WTC11 (cell line): ENCODE results near the gene CPAMD8. TPM values are rescaled to one million over a fixed set of nuclear protein-coding genes. Genes with fewer than 3 reads are reported as not detected.

Source experiments
- ATAC-seq: fragments of 200-7000 bp; cut with Tn5 transposase; 2 replicates; pipeline ENCODE4 v1.10.0; 2021; ENCODE audit warnings: mild to moderate bottlenecking, moderate library complexity
- CTCF ChIA-PET: fragments of 300-600 bp; sonication (Branson Sonifier 250); formaldehyde crosslinking; loops from one replicate; lab custom pipeline; 2021; ENCODE audit warnings: antibody characterized with exemption; lab: Charles Lee
- POLR2A ChIA-PET: fragments of 350-600 bp; sonication (Branson Sonifier 250); formaldehyde crosslinking; loops from one replicate; lab custom pipeline; 2021; ENCODE audit warnings: antibody characterized with exemption; lab: Charles Lee
- DNase-seq: peaks from one replicate; pipeline ENCODE4 v3.0.0; 2021; ENCODE audit warnings: low spot score
- H3K27ac Mint-ChIP-seq: 2 replicates; pipeline ENCODE4 v1.8.0; 2021; ENCODE audit warnings: mixed read lengths
- H3K27me3 Mint-ChIP-seq: 2 replicates; pipeline ENCODE4 v1.8.0; 2021; ENCODE audit warnings: low read depth, mild to moderate bottlenecking, moderate library complexity, mixed read lengths
- H3K36me3 Mint-ChIP-seq: 2 replicates; pipeline ENCODE4 v1.8.0; 2021; ENCODE audit warnings: mixed read lengths
- H3K4me1 Mint-ChIP-seq: 2 replicates; pipeline ENCODE4 v1.8.0; 2022; ENCODE audit warnings: mixed read lengths
- H3K4me3 Mint-ChIP-seq: 2 replicates; pipeline ENCODE4 v1.8.0; 2021; ENCODE audit warnings: mild to moderate bottlenecking, moderate library complexity, mixed read lengths
- H3K9me3 Mint-ChIP-seq: 2 replicates; pipeline ENCODE4 v1.8.0; 2021; ENCODE audit warnings: mixed read lengths
- ATF6 ChIP-seq: sonication (generic); formaldehyde crosslinking; IDR thresholded peaks from 2 replicates; pipeline ENCODE4 v1.8.1; 2023; ENCODE audit warnings: mild to moderate bottlenecking, missing genetic modification reagents
- CTCF ChIP-seq: fragments of 200-600 bp; IDR thresholded peaks from 2 replicates; pipeline ENCODE4 v1.8.0; 2022; ENCODE audit warnings: antibody characterized with exemption
- E2F1 ChIP-seq: sonication (generic); formaldehyde crosslinking; IDR thresholded peaks from 2 replicates; pipeline ENCODE4 v1.8.0; 2022; ENCODE audit warnings: mild to moderate bottlenecking, missing genetic modification reagents
- ERG ChIP-seq: fragments of 250-450 bp; sonication (Bioruptor Pico); IDR thresholded peaks from 2 replicates; pipeline ENCODE4 v1.8.0; 2021; ENCODE audit warnings: mild to moderate bottlenecking
- ETV6 ChIP-seq: sonication (generic); formaldehyde crosslinking; IDR thresholded peaks from 2 replicates; pipeline ENCODE4 v1.8.1; 2022; ENCODE audit warnings: mild to moderate bottlenecking, missing genetic modification reagents
- KAT7 ChIP-seq: sonication (generic); formaldehyde crosslinking; IDR thresholded peaks from 2 replicates; pipeline ENCODE4 v1.8.1; 2023; ENCODE audit warnings: missing genetic modification reagents, mild to moderate bottlenecking, borderline replicate concordance
- MAX ChIP-seq: sonication (generic); formaldehyde crosslinking; IDR thresholded peaks from 2 replicates; pipeline ENCODE4 v1.8.0; 2022; ENCODE audit warnings: mild to moderate bottlenecking, missing genetic modification reagents
- RELA ChIP-seq: sonication (generic); formaldehyde crosslinking; IDR thresholded peaks from 2 replicates; pipeline ENCODE4 v1.8.1; 2022; ENCODE audit warnings: missing genetic modification reagents, mild to moderate bottlenecking, borderline replicate concordance
- SMAD4 ChIP-seq: sonication (generic); formaldehyde crosslinking; IDR thresholded peaks from 2 replicates; pipeline ENCODE4 v1.8.0; 2022; ENCODE audit warnings: mild to moderate bottlenecking, missing genetic modification reagents
- TEAD4 ChIP-seq: sonication (generic); formaldehyde crosslinking; IDR thresholded peaks from 2 replicates; pipeline ENCODE4 v1.8.0; 2022; ENCODE audit warnings: mild to moderate bottlenecking, missing genetic modification reagents
- TP53 ChIP-seq: sonication (generic); formaldehyde crosslinking; IDR thresholded peaks from 2 replicates; pipeline ENCODE4 v1.8.1; 2023; ENCODE audit warnings: mild to moderate bottlenecking, missing genetic modification reagents
- USF2 ChIP-seq: sonication (generic); formaldehyde crosslinking; IDR thresholded peaks from 2 replicates; pipeline ENCODE4 v1.8.1; 2023; ENCODE audit warnings: mild to moderate bottlenecking, missing genetic modification reagents, moderate library complexity
- ZBTB21 ChIP-seq: sonication (generic); formaldehyde crosslinking; IDR thresholded peaks from 2 replicates; pipeline ENCODE4 v1.8.1; 2023; ENCODE audit warnings: mild to moderate bottlenecking, missing genetic modification reagents, borderline replicate concordance
- ZNF317 ChIP-seq: sonication (generic); formaldehyde crosslinking; IDR thresholded peaks from 2 replicates; pipeline ENCODE4 v1.8.1; 2023; ENCODE audit warnings: low read depth, mild to moderate bottlenecking, moderate library complexity, missing genetic modification reagents, borderline replicate concordance
- ZNF396 ChIP-seq: fragments of 250-450 bp; sonication (Bioruptor Pico); IDR thresholded peaks from 2 replicates; pipeline ENCODE4 v1.8.0; 2021; ENCODE audit warnings: mild to moderate bottlenecking, moderate library complexity, borderline replicate concordance
- ZNF423 ChIP-seq: fragments of 250-450 bp; sonication (Bioruptor Pico); IDR thresholded peaks from 2 replicates; pipeline ENCODE4 v2.1.2; 2022; ENCODE audit warnings: mild to moderate bottlenecking, moderate library complexity
- ZNF425 ChIP-seq: fragments of 250-450 bp; sonication (Bioruptor Pico); conservative IDR thresholded peaks from 2 replicates; pipeline ENCODE4 v1.9.0; 2021; ENCODE audit warnings: mild to moderate bottlenecking
- ZNF512 ChIP-seq: sonication (generic); formaldehyde crosslinking; IDR thresholded peaks from 2 replicates; pipeline ENCODE4 v1.8.1; 2022; ENCODE audit warnings: missing genetic modification reagents, borderline replicate concordance
- ZNF532 ChIP-seq: fragments of 250-450 bp; sonication (Bioruptor Pico); IDR thresholded peaks from 2 replicates; pipeline ENCODE4 v1.9.0; 2021; ENCODE audit warnings: mild to moderate bottlenecking, borderline replicate concordance
- ZSCAN18 ChIP-seq: fragments of 250-450 bp; sonication (Bioruptor Pico); IDR thresholded peaks from 2 replicates; pipeline ENCODE4 v2.1.2; 2022; ENCODE audit warnings: mild to moderate bottlenecking, moderate library complexity
- total RNA-seq: library from RNA; stranded (reverse); gene quantifications from 3 replicates; pipeline ENCODE4 v1.2.3, GENCODE V29; 2021

CPAMD8 gene
- total RNA-seq, 1 experiment from 2014 or later = 6.9 TPM

GRCh38 chr19:16928916-16929315 lies 97.7 kb downstream of the CPAMD8 start:
- Mint-ChIP-seq H3K27ac (no peak overlapping the region), H3K27me3 (no peaks in the 10 kb centered on the region; the same call in 1 of the 2 replicates), H3K9me3 (peaks cover 52% of the 10 kb centered on the region)
- TF ChIP-seq KAT7 (no peak), ZNF425 (CRISPR knock-in tag) (no peak), ZNF532 (CRISPR knock-in tag) (no peak), RELA (no peak), ZBTB21 (CRISPR knock-in tag) (no peak), SMAD4 (CRISPR knock-in tag) (no peak), CTCF (no peak), ZNF317 (CRISPR knock-in tag) (no peak), ATF6 (no peak), TP53 (CRISPR knock-in tag) (no peak), USF2 (CRISPR knock-in tag) (no peak), E2F1 (CRISPR knock-in tag) (no peak), ZNF396 (CRISPR knock-in tag) (no peak), ERG (CRISPR knock-in tag) (no peak), ETV6 (CRISPR knock-in tag) (no peak), ZNF423 (CRISPR knock-in tag) (no peak), TEAD4 (no peak), ZNF512 (CRISPR knock-in tag) (no peak), MAX (CRISPR knock-in tag) (no peak), ZSCAN18 (CRISPR knock-in tag) (no peak)
- TF ChIP-seq, all 79 proteins: peak for 0
- DNase-seq (no peak), ATAC-seq (no peak)
- ChIA-PET CTCF (interaction anchor here (0.6 kb wide), 1 partner anchor 190 kb away, joined by 5 read pairs; no protein-coding TSS in a partner anchor), POLR2A (no interaction called here)
- H3K4me1 Mint-ChIP-seq = no peaks in the 10 kb centered on the region
- no peak overlapping the region for H3K4me3 Mint-ChIP-seq
- H3K36me3 Mint-ChIP-seq = peaks cover 13% of the 10 kb centered on the region
